ENCODE results near the gene KDM8.

Gene KDM8

GRCh38 chr16:27185776-27186130 lies 17.6 kb upstream of the KDM8 start:
- no peak overlapping the region for H2BK15ac ChIP-seq (ENCODE audit: low read length)
- no peak overlapping the region for H2BK5ac ChIP-seq (ENCODE audit: low read length)
- H3K14ac ChIP-seq (ENCODE audit: low read length), result no peak overlapping the region
- H3K27me3 ChIP-seq (ENCODE audit: control insufficient read depth in 3 of 3, insufficient read depth in 3 of 3, low read depth in 1 of 3, low read length in 3 of 3), result peaks cover 0 to 5% (median 0%) of the 10 kb centered on the region in 3 experiments
- no peak overlapping the region for H4K91ac ChIP-seq (ENCODE audit: low read depth, low read length, poor library complexity)
- no peak overlapping the region for H2AK5ac ChIP-seq (ENCODE audit: low read depth, low read length)
- H3K4ac ChIP-seq (ENCODE audit: low read length), result no peak overlapping the region
- no peaks in the 10 kb centered on the region for H3K36me3 ChIP-seq (replicated peaks in 1 of 2; ENCODE audit: control insufficient read depth in 2 of 2, insufficient read depth in 2 of 2, low read length in 2 of 2)
- H2AFZ ChIP-seq (ENCODE audit: low read length), result no peak overlapping the region
- no peaks in the 10 kb centered on the region for H3K79me1 ChIP-seq (ENCODE audit: low read depth, low read length)
- no peaks in the 10 kb centered on the region for H3K9me3 ChIP-seq (replicated peaks in 1 of 2; ENCODE audit: control insufficient read depth in 2 of 2, insufficient read depth in 1 of 2, low read depth in 1 of 2, low read length in 2 of 2)
- no peak for DNase-seq (ENCODE audit: low spot score)
- no peak overlapping the region for H4K8ac ChIP-seq (ENCODE audit: low read depth, low read length)
- no peak overlapping the region for H3K23ac ChIP-seq (ENCODE audit: low read depth, low read length, poor library complexity)
- no CpG with 5 or more reads among the region's 1 CpG for WGBS, 2 donors (ENCODE audit: extremely low coverage in 2 of 2, insufficient read length in 2 of 2, insufficient replicate concordance in 1 of 2)
- no peak overlapping the region for H3K4me3 ChIP-seq (ENCODE audit: low read length in 2 of 2)
- H3K9ac ChIP-seq (ENCODE audit: low read depth, low read length, poor library complexity), result no peak overlapping the region
- no peak overlapping the region for H3K4me2 ChIP-seq (ENCODE audit: insufficient read depth, low read length, poor library complexity, severe bottlenecking)
- H2BK120ac ChIP-seq (ENCODE audit: low read depth, low read length), result no peak overlapping the region
- no peaks in the 10 kb centered on the region for H3K4me1 ChIP-seq (ENCODE audit: control insufficient read depth in 2 of 2, insufficient read depth in 1 of 2, low read depth in 1 of 2, low read length in 2 of 2)
- no peak overlapping the region for H3K18ac ChIP-seq (ENCODE audit: low read length)
- H3K27ac ChIP-seq (replicated peaks; ENCODE audit: low read length), result no peak overlapping the region
- H2BK12ac ChIP-seq (ENCODE audit: low read length), result no peak overlapping the region

- Histone ChIP-seq H2AFZ (ENCODE audit: low read length) (no peak overlapping the region), H2BK120ac (ENCODE audit: low read depth, low read length) (no peak overlapping the region), H3K18ac (ENCODE audit: low read length) (no peak overlapping the region), H2BK5ac (ENCODE audit: low read length) (no peak overlapping the region), H2AK5ac (ENCODE audit: low read depth, low read length) (no peak overlapping the region), H3K36me3 (replicated peaks in 1 of 2; ENCODE audit: control insufficient read depth in 2 of 2, insufficient read depth in 2 of 2, low read length in 2 of 2) (no peaks in the 10 kb centered on the region), H3K27me3 (ENCODE audit: control insufficient read depth in 3 of 3, insufficient read depth in 3 of 3, low read depth in 1 of 3, low read length in 3 of 3) (no peaks in the 10 kb centered on the region), H2BK12ac (ENCODE audit: low read length) (no peak overlapping the region), H3K9ac (ENCODE audit: low read depth, low read length, poor library complexity) (no peak overlapping the region), H3K27ac (replicated peaks; ENCODE audit: low read length) (no peak overlapping the region), H2BK15ac (ENCODE audit: low read length) (no peak overlapping the region), H3K4me2 (ENCODE audit: insufficient read depth, low read length, poor library complexity, severe bottlenecking) (no peak overlapping the region), H3K79me1 (ENCODE audit: low read depth, low read length) (no peaks in the 10 kb centered on the region), H4K91ac (ENCODE audit: low read depth, low read length, poor library complexity) (no peak overlapping the region), H3K14ac (ENCODE audit: low read length) (no peak overlapping the region), H3K4ac (ENCODE audit: low read length) (no peak overlapping the region), H3K23ac (ENCODE audit: low read depth, low read length, poor library complexity) (no peak overlapping the region), H3K9me3 (replicated peaks in 1 of 2; ENCODE audit: control insufficient read depth in 2 of 2, insufficient read depth in 1 of 2, low read depth in 1 of 2, low read length in 2 of 2) (no peaks in the 10 kb centered on the region), H4K8ac (ENCODE audit: low read depth, low read length) (no peak overlapping the region), H3K4me3 (ENCODE audit: low read length in 2 of 2) (no peak overlapping the region), H3K4me1 (ENCODE audit: control insufficient read depth in 2 of 2, insufficient read depth in 1 of 2, low read depth in 1 of 2, low read length in 2 of 2) (no peaks in the 10 kb centered on the region)
- WGBS, 2 donors (ENCODE audit: extremely low coverage in 2 of 2, insufficient read length in 2 of 2, insufficient replicate concordance in 1 of 2), result no CpG with 5 or more reads among the region's 2 CpGs
- DNase-seq (ENCODE audit: low spot score), result no peak
These were observed 14.7 kb upstream of the KDM8 start for GRCh38 chr16:27188633-27189032.

- Histone ChIP-seq H3K79me1 (ENCODE audit: low read depth, low read length) (no peaks in the 10 kb centered on the region), H2BK15ac (ENCODE audit: low read length) (peak overlapping the region; percentile 27), H3K23ac (ENCODE audit: low read depth, low read length, poor library complexity) (peak overlapping the region; percentile 34), H4K8ac (ENCODE audit: low read depth, low read length) (no peak overlapping the region), H2AFZ (ENCODE audit: low read length) (peak overlapping the region; percentile 0), H3K4me1 (ENCODE audit: control insufficient read depth in 2 of 2, insufficient read depth in 1 of 2, low read depth in 1 of 2, low read length in 2 of 2) (no peaks in the 10 kb centered on the region), H3K9me3 (replicated peaks in 1 of 2; ENCODE audit: control insufficient read depth in 2 of 2, insufficient read depth in 1 of 2, low read depth in 1 of 2, low read length in 2 of 2) (no peaks in the 10 kb centered on the region), H3K14ac (ENCODE audit: low read length) (peak overlapping the region; percentile 28), H3K4ac (ENCODE audit: low read length) (no peak overlapping the region), H3K9ac (ENCODE audit: low read depth, low read length, poor library complexity) (no peak overlapping the region), H3K4me2 (ENCODE audit: insufficient read depth, low read length, poor library complexity, severe bottlenecking) (no peak overlapping the region), H3K27me3 (ENCODE audit: control insufficient read depth in 3 of 3, insufficient read depth in 3 of 3, low read depth in 1 of 3, low read length in 3 of 3) (no peaks in the 10 kb centered on the region), H4K91ac (ENCODE audit: low read depth, low read length, poor library complexity) (no peak overlapping the region), H3K36me3 (replicated peaks in 1 of 2; ENCODE audit: control insufficient read depth in 2 of 2, insufficient read depth in 2 of 2, low read length in 2 of 2) (no peaks in the 10 kb centered on the region), H2AK5ac (ENCODE audit: low read depth, low read length) (no peak overlapping the region), H3K27ac (replicated peaks; ENCODE audit: low read length) (no peak overlapping the region), H2BK120ac (ENCODE audit: low read depth, low read length) (no peak overlapping the region), H3K18ac (ENCODE audit: low read length) (no peak overlapping the region), H2BK5ac (ENCODE audit: low read length) (no peak overlapping the region), H3K4me3 (ENCODE audit: low read length in 2 of 2) (no peak overlapping the region), H2BK12ac (ENCODE audit: low read length) (no peak overlapping the region)
- no CpG with 5 or more reads among the region's 13 CpGs for WGBS, 2 donors (ENCODE audit: extremely low coverage in 2 of 2, insufficient read length in 2 of 2, insufficient replicate concordance in 1 of 2)
- DNase-seq (ENCODE audit: low spot score), result no peak
These were observed 13.9 kb upstream of the KDM8 start for GRCh38 chr16:27189335-27189972.

- no peak overlapping the region for H2AFZ ChIP-seq (ENCODE audit: low read length)
These were observed 12.9 kb upstream of the KDM8 start for GRCh38 chr16:27190316-27190871.

More at GRCh38 chr16:27190316-27190871, 12.9 kb upstream of the KDM8 start:
- Histone ChIP-seq H3K9me3 (replicated peaks in 1 of 2; ENCODE audit: control insufficient read depth in 2 of 2, insufficient read depth in 1 of 2, low read depth in 1 of 2, low read length in 2 of 2) (peaks cover 0 to under 1% of the 10 kb centered on the region in 2 donors), H3K36me3 (replicated peaks in 1 of 2; ENCODE audit: control insufficient read depth in 2 of 2, insufficient read depth in 2 of 2, low read length in 2 of 2) (no peaks in the 10 kb centered on the region), H2BK12ac (ENCODE audit: low read length) (no peak overlapping the region), H4K91ac (ENCODE audit: low read depth, low read length, poor library complexity) (no peak overlapping the region), H4K8ac (ENCODE audit: low read depth, low read length) (no peak overlapping the region), H2BK5ac (ENCODE audit: low read length) (no peak overlapping the region), H3K23ac (ENCODE audit: low read depth, low read length, poor library complexity) (no peak overlapping the region), H3K27me3 (ENCODE audit: control insufficient read depth in 3 of 3, insufficient read depth in 3 of 3, low read depth in 1 of 3, low read length in 3 of 3) (no peaks in the 10 kb centered on the region), H2AK5ac (ENCODE audit: low read depth, low read length) (no peak overlapping the region), H2BK120ac (ENCODE audit: low read depth, low read length) (no peak overlapping the region), H3K4me1 (ENCODE audit: control insufficient read depth in 2 of 2, insufficient read depth in 1 of 2, low read depth in 1 of 2, low read length in 2 of 2) (no peaks in the 10 kb centered on the region), H3K79me1 (ENCODE audit: low read depth, low read length) (no peaks in the 10 kb centered on the region), H3K4me3 (ENCODE audit: low read length in 2 of 2) (no peak overlapping the region), H3K14ac (ENCODE audit: low read length) (no peak overlapping the region), H3K9ac (ENCODE audit: low read depth, low read length, poor library complexity) (no peak overlapping the region), H3K4me2 (ENCODE audit: insufficient read depth, low read length, poor library complexity, severe bottlenecking) (no peak overlapping the region), H3K18ac (ENCODE audit: low read length) (peak overlapping the region; percentile 11), H3K4ac (ENCODE audit: low read length) (peak overlapping the region; percentile 19), H2BK15ac (ENCODE audit: low read length) (no peak overlapping the region), H3K27ac (replicated peaks; ENCODE audit: low read length) (no peak overlapping the region)
- no peak for DNase-seq (ENCODE audit: low spot score)
- WGBS, 2 donors (ENCODE audit: extremely low coverage in 2 of 2, insufficient read length in 2 of 2, insufficient replicate concordance in 1 of 2), result no CpG with 5 or more reads among the region's 12 CpGs
